ENCODE results near the gene C1QC.

The C1QC gene

GRCh38 chr1:22677931-22678896 is 34.8 kb downstream of the C1QC start:
- no peak for DNase-seq (ENCODE audit: low read depth, low spot score)

- DNase-seq (ENCODE audit: low read depth, low spot score) = no peak
Observed at GRCh38 chr1:22680726-22681125, 37.3 kb downstream of the C1QC start.

GRCh38 chr1:22681556-22682276 is 38.3 kb downstream of the C1QC start:
- no peak for DNase-seq (ENCODE audit: low read depth, low spot score)

- no peak for DNase-seq (ENCODE audit: low read depth, low spot score)
Observed at GRCh38 chr1:22683547-22683946, 40.1 kb downstream of the C1QC start.

GRCh38 chr1:22685591-22686059 is 42.2 kb downstream of the C1QC start:
- no peak for DNase-seq (ENCODE audit: low read depth, low spot score)

- DNase-seq (ENCODE audit: low read depth, low spot score) = no peak
Observed at GRCh38 chr1:22687191-22687590, 43.8 kb downstream of the C1QC start.

GRCh38 chr1:22688466-22688865 is 45.0 kb downstream of the C1QC start:
- DNase-seq (ENCODE audit: low read depth, low spot score) = no peak

GRCh38 chr1:22689505-22689904 is 46.1 kb downstream of the C1QC start:
- peak; percentile 7 for DNase-seq (ENCODE audit: low read depth, low spot score)

- DNase-seq (ENCODE audit: low read depth, low spot score) = no peak
Observed at GRCh38 chr1:22691031-22691753, 47.8 kb downstream of the C1QC start.

GRCh38 chr1:22694172-22694571 is 50.7 kb downstream of the C1QC start:
- no peak for DNase-seq (ENCODE audit: low read depth, low spot score)

GRCh38 chr1:22696610-22697009 is 53.2 kb downstream of the C1QC start:
- DNase-seq (ENCODE audit: low read depth, low spot score) = no peak

All from smooth muscle cell of the brain vasculature (primary cell).